ENCODE data around the gene OGDH.
"Not testable (repeated sequence)": the region's sequence is repeated elsewhere in the genome, so short reads cannot be mapped to it uniquely, and the experiment has no call there.

OGDH gene

DNA sequence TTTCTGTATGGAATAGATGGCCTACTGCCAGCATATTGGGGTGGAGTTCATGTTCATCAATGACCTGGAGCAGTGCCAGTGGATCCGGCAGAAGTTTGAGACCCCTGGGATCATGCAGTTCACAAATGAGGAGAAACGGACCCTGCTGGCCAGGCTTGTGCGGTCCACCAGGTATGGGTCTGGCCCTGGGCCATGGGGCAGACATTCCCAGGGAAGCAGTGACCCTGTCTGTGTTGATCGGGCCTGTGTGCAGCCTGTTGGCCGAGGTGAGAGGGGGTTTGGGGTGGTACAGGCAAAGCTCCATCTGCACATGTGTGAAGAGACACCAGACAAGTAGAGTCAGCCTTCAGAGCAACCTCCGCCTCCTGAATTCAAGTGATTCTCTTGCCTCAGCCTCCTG is 67.3 kb downstream of the OGDH start:
- no peak for DNase-seq

DNA sequence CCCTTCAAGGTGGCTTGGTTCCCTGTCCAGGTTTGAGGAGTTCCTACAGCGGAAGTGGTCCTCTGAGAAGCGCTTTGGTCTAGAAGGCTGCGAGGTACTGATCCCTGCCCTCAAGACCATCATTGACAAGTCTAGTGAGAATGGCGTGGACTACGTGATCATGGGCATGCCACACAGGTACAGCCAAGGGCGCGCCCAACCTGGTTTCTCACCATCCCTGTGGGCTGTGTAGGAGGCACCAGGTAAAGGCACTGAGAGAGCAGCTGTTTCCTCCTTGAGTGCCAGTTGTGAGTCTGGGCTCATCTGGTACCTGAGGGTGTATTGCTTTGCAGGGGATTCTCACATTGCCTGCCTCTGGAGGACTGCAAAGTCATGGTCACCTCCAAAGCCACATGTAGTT is 68.0 kb downstream of the OGDH start:
- no peak for DNase-seq

DNA sequence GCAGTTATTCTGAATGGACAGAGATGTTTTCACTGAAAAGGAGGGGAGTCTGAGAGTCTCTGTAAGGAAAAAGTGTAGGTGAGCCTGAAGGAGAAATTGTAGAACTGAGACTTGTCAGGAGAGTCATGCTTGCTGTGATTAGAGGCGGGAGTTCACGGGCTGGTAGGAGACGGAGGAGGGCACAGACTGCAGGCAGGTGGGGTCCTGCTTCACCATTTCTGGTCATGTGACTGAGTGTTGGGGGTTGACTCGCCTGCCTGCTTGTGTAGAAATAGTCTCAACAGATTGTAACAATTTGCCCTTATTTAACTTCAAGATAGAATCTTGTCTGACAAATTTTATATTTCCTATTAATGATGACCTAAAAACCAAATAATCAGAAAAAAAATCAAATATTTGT is 70.3 kb downstream of the OGDH start:
- no peak for DNase-seq

DNA sequence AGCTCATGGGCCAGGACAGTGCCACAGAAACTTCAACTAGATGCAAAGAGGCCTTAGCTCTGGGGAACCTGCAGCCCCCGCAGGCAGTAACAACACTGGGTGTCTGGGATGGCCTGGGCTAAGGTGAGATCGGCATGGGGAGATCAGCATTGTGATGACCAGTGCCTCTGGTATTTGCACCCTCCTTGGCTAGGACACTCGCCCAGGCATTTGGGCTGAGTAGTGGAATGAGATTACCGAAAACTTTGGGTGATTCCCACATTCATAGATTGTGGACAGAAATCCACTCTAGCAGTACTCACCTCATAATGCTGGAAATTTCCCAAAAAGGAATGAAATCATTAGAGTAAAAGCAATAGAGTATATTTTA is 71.7 kb downstream of the OGDH start:
- no peak for DNase-seq

DNA sequence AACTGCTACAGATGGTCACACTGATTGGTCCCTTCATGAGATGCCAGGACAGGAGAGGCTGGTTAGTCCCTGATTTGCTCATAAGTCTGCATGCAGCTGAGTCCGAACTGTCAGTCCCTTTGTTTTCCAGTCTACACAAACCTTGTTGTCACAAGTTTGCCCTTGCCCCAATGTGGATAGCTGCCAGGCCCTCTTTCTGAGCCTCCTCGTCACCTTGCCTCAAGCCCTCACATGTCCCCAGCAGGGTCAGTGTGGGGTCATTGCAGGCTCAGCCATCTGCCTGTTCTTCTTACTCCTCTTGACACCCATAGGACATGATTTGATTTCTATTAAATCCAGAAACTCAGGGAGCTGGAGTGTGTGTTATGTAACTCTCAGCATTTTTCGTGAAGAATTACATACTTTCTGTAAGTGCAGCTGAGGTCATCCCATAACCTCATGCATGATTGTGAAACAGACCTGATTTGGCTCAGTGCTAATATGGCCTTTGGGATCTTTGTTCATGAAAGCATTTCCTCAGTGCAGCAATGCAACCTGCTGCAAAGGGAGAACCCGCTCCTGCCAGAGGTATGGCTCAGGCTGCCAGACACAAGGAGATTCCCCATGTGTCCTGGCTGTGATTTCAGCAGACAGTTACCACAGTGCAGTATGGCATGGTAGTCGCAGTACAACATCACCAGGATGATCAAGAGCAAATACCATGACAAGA is 72.2 kb downstream of the OGDH start:
- DNase-seq, result no peak

DNA sequence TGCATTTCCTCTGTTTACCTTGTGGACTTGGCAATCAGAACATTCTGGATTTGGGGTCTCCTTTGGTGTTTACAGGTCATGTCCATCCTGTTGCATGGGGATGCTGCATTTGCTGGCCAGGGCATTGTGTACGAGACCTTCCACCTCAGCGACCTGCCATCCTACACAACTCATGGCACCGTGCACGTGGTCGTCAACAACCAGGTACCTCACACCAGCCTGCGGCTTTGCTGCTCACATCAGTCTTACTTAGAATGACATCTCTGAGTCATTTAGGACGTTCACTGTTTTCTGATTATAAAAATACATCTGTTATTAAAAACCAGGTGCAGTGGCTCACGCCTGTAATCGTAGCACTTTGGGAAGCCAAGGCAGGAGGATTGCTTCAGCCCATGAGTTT is 75.2 kb downstream of the OGDH start:
- DNase-seq, result no peak

DNA sequence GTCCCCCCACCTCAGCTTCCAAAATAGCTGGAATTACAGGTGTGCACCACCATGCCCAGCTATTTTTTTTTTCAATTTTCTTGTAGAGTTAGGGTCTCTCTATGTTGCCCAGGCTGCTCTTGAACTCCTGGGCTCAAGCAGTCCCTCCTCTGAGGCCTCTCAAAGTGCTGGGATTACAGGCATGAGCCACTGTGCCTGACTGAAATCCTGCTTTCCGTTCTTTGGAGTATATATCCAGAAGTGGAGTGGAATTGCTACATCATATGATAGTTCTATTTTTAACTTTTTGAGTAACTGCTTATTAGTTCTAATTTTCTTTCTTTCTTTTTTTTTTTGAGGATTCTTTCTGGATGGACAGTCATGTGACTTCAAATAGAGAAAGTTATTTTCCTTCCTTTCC is 79.3 kb downstream of the OGDH start:
- DNase-seq, result no peak

DNA sequence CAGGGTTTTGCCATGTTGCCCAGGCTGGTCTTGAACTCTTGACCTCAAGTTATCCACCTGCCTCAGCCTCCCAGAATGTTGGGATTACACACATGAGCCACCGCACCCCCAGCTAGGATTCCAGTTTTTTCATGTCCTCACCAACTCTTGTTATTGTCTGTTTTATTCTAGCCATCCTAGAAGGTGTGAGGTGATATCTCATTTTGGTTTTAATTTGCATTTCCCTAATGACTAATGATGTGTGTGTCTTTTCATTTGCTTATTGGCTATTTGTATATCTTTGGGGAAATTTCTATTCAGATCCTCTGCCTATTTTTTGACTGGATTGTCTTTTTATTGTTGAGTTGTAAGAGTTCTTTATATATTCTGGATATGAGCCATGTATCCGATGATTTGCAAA is 83.0 kb downstream of the OGDH start:
- DNase-seq, result no peak

DNA sequence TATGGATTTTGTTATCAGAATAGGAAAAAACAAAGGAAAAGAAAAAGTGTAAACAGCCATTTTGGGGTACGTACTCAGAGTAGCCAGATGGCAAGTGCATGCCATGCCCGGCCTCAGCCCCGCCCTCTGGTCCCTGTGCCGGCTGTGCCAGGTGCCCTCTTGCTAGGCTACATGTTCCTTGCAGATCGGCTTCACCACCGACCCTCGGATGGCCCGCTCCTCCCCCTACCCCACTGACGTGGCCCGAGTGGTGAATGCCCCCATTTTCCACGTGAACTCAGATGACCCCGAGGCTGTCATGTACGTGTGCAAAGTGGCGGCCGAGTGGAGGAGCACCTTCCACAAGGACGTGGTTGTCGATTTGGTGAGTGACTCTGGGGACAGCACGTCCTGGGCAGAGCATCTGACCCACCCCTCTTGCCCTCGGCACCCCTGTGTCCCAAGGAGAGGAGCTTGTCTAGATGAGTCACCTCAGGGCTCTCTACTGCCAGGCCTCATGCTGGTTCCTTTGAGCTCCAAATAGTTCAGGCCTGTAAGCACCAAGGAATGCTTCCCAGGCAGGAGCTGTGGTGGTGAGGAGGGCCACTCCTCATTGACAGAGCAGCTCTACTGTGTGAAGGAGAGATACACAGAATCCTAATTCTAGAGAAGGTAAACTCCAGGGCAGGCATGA is 87.3 kb downstream of the OGDH start:
- no peak for DNase-seq

DNA sequence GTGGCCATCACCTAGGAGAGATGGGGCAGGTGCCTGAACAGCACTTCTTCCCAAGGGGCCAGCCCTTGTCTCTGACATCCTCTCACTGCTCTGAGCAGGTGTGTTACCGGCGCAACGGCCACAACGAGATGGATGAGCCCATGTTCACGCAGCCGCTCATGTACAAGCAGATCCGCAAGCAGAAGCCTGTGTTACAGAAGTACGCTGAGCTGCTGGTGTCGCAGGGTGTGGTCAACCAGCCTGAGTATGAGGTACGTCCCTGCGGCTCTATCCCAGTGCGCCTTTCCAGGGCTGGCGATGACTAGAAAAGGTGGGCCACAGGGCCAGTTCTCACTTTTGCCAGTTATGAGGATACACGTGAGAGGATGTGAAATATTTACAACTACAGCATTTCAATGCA is 87.9 kb downstream of the OGDH start:
- no peak for DNase-seq

DNA sequence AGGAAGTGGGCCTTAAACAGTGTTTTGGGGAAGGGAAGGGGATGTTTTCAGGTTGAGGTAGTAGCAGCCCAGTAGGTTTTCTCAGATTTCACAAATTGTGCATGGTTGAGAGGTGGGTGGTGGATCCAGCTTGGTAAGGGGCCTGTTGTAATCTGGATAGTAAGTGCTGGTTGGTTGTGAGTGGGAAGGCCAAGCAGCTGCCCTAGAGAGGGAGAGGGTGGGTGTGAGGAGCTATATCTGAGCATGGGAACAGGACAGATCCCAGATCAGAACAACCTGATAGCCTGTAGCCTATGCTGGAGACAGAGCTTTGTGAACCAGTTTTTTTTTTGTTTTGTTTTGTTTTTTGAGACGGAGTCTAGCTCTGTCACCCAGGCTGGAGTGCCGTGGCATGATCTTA is 88.3 kb downstream of the OGDH start:
- DNase-seq, result no peak

DNA sequence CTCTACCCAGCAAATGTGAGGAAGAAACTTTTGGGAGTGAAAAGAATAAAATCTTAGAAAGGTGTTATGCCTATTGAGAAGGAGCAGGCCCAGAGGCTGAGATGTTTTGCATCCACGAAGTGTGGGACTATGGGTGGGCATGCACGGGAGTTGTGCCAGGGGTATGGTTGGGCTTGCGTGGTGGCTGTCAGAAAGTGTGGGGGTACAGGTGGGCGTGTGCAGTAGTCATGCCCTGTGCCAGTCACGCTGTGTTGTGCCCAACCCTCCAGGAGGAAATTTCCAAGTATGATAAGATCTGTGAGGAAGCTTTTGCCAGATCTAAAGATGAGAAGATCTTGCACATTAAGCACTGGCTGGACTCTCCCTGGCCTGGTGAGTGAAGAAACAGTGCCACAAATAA is 89.3 kb downstream of the OGDH start:
- no peak for DNase-seq

DNA sequence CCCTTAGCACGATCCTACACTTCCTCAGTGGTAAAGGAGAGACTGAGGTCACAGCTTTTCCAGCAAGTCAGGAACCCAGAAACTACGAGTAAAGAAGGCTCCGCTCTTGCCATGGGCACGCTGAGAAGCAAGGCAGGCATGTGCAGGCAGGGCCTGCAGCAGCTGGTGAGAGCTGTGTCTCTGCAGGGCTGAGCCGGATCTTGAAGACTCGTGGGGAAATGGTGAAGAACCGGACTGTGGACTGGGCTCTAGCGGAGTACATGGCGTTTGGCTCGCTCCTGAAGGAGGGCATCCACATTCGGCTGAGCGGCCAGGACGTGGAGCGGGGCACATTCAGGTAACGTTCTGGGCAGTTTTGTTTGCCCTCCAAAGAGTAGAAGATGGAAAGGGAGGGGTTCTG is 90.3 kb downstream of the OGDH start:
- DNase-seq, result no peak

DNA sequence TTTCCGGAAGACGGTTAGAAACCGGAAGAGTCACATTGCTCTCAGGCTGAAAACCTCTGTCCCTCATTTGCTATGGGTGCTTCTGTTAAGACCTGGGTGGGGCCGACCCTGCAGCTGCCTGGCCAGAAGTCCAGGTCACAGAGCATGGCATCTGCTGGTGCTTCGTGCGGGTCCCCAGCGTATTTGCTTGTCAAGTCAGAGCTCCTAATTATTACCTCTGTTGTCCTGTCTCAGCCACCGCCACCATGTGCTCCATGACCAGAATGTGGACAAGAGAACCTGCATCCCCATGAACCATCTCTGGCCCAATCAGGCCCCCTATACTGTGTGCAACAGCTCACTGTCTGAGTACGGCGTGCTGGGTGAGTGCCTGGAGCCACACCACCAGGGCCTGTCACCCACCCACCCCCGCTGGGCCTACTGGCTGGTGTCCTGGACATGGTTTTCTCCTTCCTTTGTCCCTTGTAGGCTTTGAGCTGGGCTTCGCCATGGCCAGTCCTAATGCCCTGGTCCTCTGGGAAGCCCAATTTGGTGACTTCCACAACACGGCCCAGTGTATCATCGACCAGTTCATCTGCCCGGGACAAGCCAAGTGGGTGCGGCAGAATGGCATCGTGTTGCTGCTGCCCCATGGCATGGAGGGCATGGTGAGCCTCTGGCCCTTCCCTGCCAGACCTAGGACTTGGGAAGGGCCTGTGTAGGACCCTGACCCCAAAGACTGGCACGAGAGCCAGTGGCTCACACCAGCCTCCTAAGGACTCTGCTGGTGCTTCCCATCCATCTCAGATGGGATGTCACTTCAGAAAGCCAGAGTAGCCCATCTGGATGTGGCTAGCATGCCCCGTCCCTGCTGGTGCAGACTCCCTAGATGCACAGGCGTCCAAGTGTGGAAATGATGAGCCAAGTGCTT is 91.0 kb downstream of the OGDH start:
- DNase-seq, result no peak

DNA sequence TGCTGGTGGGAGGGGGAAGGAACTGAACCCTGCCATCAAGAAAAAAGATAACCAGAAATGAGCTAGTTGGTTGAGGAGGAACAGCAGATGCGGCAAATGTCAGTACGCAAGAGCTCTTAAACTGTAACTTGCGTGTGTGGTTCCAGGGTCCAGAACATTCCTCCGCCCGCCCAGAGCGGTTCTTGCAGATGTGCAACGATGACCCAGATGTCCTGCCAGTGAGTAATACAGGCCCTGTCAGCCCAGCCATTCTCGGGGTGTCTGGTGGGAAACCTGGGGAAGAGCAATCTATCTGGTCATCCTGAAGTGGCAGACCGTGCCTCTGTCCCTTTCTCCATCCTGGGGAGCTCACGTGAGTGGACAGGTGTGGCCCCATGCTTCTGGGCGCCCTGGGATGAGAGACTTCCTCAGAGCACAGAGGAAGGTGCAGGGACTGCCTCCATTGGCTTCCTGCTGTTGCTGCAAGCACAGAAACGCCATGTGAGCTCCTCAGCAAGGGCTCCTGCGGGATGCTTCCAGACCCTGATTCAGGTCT is 91.7 kb downstream of the OGDH start:
- DNase-seq, result no peak

DNA sequence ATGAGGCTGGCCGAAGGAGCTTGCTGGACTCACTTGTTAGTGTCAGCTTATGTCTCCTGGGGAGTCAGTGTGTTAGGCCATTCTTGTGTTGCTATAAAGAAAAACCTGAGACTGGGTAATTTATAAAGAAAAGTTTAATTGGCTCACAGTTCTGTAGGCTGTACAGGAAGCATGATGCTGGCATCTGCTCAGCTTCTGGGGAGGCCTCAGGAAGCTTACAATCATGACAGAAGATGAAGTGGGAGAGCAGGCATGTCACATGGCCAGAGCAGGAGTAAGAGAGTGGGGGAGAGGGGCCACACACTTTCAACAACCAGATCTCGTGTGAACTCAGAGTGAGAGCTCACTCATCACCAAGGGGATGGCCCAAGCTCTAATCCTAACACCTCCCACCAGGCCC is 93.2 kb downstream of the OGDH start:
- not testable (repeated sequence) for DNase-seq

DNA sequence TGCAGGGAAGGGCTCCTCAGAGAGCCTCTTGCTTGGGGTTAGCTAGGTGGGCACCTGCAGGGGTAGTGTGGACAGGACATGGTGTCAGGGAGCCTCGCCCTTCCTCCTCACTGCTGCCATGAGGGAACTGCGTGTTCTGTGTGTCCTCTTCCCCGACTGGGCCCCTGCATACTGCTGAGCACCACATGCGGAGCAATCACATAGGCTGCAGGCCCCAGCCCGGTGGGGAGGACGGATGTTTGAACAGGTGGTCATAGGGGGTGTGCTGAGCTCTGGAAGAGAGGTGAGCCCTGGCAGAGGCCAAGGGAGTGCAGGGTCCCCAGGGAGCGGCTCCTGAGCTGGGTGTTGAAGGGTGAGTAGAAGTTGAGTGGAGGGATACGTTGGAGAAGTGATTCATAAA is 93.9 kb downstream of the OGDH start:
- DNase-seq, result no peak

DNA sequence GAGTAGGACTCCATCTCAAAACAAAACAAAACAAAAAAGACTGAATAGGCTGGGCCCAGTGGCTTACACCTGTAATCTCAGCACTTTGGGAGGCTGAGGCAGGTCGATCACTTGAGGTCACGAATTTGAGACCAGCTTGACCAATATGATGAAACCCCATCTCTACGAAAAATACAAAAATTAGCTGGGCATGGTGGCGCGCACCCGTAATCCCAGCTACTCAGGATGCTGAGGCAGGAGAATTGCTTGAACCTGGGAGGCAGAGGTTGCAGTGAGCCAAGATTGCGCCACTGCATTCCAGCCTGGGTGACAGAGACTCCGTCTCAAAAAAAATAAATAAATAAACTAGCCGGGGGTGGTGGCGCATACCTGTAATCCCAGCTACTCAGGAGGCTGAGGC is 97.0 kb downstream of the OGDH start:
- DNase-seq, result not testable (repeated sequence)

DNA sequence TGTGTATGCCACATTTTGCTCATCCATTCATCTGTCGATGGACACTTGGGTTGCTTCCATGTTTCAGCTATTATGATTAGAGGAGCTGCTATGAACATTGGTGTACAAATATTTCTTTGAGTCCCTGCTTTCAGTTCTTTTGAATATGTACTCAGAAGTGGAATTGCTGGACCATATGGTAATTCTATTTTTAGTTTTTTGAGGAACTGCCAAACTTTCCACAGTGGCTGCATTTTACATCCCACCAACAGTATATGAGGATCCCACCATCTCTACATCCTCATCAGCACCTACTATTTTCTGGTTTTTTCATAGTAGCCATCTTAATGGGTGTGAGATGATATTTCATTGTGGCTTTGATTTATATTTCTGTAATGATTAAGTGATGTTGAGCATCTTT is 97.5 kb downstream of the OGDH start:
- DNase-seq, result no peak

DNA sequence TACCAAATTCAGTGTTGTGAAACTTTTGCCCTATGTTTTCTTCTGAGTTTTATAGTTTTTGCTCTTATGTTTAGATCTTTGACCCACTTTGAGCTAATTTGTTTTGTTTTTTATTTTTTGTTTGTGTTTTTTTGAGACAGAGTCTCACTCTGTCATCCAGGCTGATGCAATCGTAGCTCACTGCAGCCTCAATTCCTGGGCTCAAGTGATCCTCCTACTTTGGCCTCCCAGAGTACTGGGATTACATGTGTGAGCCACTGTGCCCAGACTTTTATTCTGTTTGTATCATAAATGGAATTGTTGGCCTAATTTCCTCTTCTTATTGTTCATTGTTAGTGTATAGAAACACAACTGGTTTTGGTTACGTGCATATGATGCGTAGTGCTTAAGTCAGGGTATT is 99.0 kb downstream of the OGDH start:
- DNase-seq, result no peak

DNA sequence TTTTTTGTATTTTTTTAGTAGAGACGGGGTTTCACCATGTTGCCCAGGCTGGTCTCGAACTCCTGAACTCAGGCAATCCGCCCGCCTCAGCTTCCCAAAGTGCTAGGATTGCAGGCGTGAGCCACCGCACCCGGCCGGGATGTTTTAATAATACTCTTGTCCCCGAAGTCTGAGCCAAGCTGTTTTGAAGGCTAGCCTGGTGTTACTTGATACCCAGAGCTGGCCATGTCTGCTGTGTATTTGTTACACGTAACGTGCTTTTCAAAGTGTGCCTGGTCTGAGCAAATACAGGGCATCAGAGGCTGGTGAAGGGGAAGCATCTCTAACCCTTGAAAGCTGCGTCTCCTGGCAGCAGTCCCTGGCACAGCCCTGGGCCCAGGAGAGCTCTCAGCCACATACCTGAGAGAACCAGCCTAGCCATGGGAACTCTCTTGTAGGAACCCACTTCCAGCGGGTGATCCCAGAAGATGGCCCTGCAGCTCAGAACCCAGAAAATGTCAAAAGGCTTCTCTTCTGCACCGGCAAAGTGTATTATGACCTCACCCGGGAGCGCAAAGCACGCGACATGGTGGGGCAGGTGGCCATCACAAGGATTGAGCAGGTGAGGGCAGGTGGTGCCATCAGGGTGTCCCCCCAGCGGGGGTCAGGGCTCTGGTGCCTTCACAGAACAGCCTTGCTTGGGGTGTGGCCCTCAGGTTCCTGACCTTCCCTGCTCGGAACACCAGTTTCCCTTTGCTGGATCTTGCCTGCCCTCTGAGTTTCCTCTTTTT is 100.5 kb downstream of the OGDH start:
- no peak for DNase-seq

DNA sequence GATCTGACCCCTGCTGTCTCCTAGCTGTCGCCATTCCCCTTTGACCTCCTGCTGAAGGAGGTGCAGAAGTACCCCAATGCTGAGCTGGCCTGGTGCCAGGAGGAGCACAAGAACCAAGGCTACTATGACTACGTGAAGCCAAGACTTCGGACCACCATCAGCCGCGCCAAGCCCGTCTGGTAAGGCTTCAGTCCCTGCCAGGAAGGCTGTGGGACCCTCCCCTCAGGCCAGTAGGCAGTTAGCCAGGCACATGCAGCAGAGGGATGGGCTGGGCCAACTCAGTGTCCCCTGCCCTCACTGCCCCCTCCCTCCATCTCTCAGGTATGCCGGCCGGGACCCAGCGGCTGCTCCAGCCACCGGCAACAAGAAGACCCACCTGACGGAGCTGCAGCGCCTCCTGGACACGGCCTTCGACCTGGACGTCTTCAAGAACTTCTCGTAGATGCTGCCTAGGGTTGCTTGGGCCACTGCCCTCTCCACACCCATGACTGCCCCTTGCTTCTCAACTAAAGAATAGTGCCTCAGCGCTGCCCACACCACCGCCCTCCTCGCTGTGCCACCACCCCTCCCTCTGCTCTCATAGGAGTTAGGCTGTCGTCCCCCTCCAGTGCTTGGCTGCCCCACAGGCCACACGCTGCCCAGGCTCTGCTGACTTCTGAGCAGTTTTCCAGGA is 101.3 kb downstream of the OGDH start:
- no peak for DNase-seq

Data from NCI-H526 (cell line).